Pancreas (tissue), 10 donors: ENCODE data around the gene URB2. TPM values are rescaled to one million over a fixed set of nuclear protein-coding genes. Genes with fewer than 3 reads are reported as not detected.
"Not testable (repeated sequence)": the region's sequence is repeated elsewhere in the genome, so short reads cannot be mapped to it uniquely, and the experiment has no call there.

Experiments
- ATAC-seq, 4 donors: fragments of 200-7000 bp; cut with Tn5 transposase; one replicate each; pipeline versions ENCODE4 v1.8.0 to v1.9.1; 2020; ENCODE audit warnings: mild to moderate bottlenecking in 4 of 4, moderate library complexity in 4 of 4
- DNase-seq, 6 donors: peaks; one replicate each; pipeline ENCODE4 v3.0.0-alpha.2; 2020
- FAIRE-seq: peaks from 2 replicates; lab custom pipeline; 2012; peaks lifted over from hg19 to GRCh38; lab: Jason Lieb, UNC
- H3K27ac ChIP-seq, 4 donors: fragments of 200-600 bp; sonication (generic); 1 replicate in 3 of 4; 2 replicates in 1 of 4; pipeline versions ENCODE4 v1.5.0 to v1.8.0; 2020
- H3K27me3 ChIP-seq, 4 donors: fragments of 200-600 bp; one replicate each; pipeline ENCODE4 v1.8.0; 2021
- H3K36me3 ChIP-seq, 3 donors: fragments of 200-600 bp; sonication (generic) in 1 of 3; one replicate each; pipeline versions ENCODE4 v1.5.0 to v1.8.0; 2020 to 2021
- H3K4me1 ChIP-seq, 3 donors: fragments of 200-600 bp; one replicate each; pipeline ENCODE4 v1.8.0; 2021
- H3K4me3 ChIP-seq, 4 donors: fragments of 200-600 bp; sonication (generic) in 2 of 4; one replicate each; pipeline versions ENCODE4 v1.5.0 to v1.8.0; 2020 to 2021
- H3K9me3 ChIP-seq, 4 donors: fragments of 200-600 bp; one replicate each; pipeline ENCODE4 v1.8.0; 2021
- WGBS, 2 donors: extraction: QIAGEN DNeasy Blood & Tissue Kit; methylation state at CpG; one replicate each; pipeline ENCODE4 v1.1.7; 2013; 5-methylcytosine and 5-hydroxymethylcytosine counted together
- intact Hi-C, 3 donors: fragments of 100-400 bp; cut with DNase I; formaldehyde crosslinking; loops; one replicate each; pipeline versions ENCODE4 v1.11.1 to v1.14.2; 2022
- polyA plus RNA-seq, 2 donors: library from polyadenylated mRNA; stranded (reverse); fragments of 200-250 nt; gene quantifications; one replicate each; pipeline ENCODE4 v1.2.3, GENCODE V29; 2013
- total RNA-seq, 6 donors: library from RNA; stranded (reverse); fragmentation: NEBNext Ultra II Directional in 4 of 6; extraction: Animal tissue kit (Norgen Biotek cat#: 25700) in 4 of 6; gene quantifications; one replicate each; pipeline versions ENCODE4 v1.2.1 to v1.2.4, GENCODE V29; 2021 to 2023
- TF ChIP-seq, protein P1 (sequence below), 4 donors: fragments of 200-600 bp; sonication (generic) in 3 of 4; IDR thresholded peaks; one replicate each; pipeline versions ENCODE4 v1.5.0 to v1.8.0; 2021; ENCODE audit warnings: antibody characterized with exemption in 4 of 4
- donor health status: healthy with polysubstance abuse.
- donor health status: DM: no; HTN: no; CAD: no; lungs with moderate emphysema.
- donor health status: DM: no; HTN: no; CAD: no.
- donor health status: control.
- donor health status: control.
- donor health status: Bipolar disorder and iron deficiency.
- donor health status: DM: yes; HTN: yes; CAD: no.
- donor health status: DM: no; HTN: no; CAD: no.
- donor health status: DM: no; HTN: no; CAD: no.
- donor health status: DM: yes; HTN: yes; CAD: no.

URB2 gene
- total and polyA plus RNA-seq, 8 donors, result 2.0 to 4.7 (median 3.0) TPM

DNA sequence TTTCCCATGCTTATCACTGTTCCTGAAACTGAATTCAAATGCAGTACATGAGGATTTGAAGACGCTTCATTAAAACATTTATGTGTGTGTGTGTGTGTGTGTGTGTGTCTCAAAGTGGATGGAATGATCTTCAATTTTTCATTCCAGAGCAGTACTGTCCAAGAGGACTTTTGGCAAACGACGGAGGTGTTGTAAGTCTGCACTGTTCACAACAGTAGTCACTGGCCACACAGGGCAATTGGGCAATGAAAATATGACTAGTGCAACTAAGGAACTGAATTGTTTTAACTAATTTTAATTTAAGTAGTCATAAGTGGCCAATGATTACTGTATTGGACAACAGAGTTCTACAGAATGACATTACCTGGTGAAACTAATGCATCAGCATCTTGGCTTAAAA, 5.2 kb upstream of the URB2 start:
- DNase-seq (no peak), FAIRE-seq (no peak), ATAC-seq (no peak)
- WGBS, 2 donors, result 74 to 79% methylated on average over 3 of the region's 3 CpGs
- intact Hi-C loops, result loop anchor here in 2 of 3 donors (10.0 kb wide), 1 partner anchor 66 kb away; the partner anchor contains the start of gene ABCB10 (in 2 of the 2)
- Histone ChIP-seq H3K36me3 (no peaks in the 10 kb centered on the region), H3K4me1 (peaks cover 0 to 11% (median 8%) of the 10 kb centered on the region in 3 donors), H3K27ac (no peak overlapping the region), H3K27me3 (no peaks in the 10 kb centered on the region), H3K4me3 (no peak overlapping the region), H3K9me3 (no peaks in the 10 kb centered on the region)
- TF ChIP-seq, protein P1, sequence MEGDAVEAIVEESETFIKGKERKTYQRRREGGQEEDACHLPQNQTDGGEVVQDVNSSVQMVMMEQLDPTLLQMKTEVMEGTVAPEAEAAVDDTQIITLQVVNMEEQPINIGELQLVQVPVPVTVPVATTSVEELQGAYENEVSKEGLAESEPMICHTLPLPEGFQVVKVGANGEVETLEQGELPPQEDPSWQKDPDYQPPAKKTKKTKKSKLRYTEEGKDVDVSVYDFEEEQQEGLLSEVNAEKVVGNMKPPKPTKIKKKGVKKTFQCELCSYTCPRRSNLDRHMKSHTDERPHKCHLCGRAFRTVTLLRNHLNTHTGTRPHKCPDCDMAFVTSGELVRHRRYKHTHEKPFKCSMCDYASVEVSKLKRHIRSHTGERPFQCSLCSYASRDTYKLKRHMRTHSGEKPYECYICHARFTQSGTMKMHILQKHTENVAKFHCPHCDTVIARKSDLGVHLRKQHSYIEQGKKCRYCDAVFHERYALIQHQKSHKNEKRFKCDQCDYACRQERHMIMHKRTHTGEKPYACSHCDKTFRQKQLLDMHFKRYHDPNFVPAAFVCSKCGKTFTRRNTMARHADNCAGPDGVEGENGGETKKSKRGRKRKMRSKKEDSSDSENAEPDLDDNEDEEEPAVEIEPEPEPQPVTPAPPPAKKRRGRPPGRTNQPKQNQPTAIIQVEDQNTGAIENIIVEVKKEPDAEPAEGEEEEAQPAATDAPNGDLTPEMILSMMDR (IDR thresholded peaks at IDR 0.05), result no peak

DNA sequence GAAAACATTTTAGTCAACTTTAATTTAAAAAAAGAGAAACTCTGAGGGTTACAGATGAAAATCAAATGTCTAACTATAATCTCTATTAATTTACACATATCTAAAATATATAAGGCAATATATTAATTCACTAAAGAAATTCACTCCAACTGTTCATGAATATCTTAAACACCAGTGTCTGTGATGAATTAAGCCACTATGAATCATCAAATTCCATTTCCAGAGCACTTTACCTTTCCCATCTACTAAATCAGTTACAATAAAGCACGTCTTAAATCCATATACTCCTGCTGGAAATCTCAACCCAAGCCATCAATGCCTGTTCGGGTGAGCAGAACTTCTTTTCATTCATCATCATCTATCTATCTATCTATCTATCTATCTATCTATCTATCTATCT, 4.4 kb upstream of the URB2 start:
- 94 to 96% methylated on average over 2 of the region's 2 CpGs for WGBS, 2 donors
- DNase-seq, result no peak

DNA sequence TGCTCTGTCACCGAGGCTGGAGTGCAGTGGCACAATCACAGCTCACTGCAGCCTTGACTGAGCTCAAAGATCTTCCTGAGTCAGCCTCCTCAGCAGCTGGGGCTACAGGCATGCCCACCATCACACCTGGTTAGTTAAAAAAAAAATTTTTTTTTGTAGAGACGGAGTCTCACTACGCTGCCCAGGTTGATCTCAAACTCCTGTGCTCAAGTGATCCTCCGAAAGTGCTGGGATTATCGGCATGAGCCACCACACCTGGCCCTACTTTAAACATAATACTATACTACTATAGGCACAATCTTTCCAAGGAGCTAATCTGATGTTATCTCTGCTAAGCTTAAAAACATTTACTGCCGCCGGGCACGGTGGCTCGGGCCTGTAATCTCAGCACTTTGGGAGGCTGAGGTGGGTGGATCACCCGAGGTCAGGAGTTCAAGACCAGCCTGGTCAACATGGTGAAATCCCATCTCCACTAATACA, 3.4 kb upstream of the URB2 start:
- H3K36me3 ChIP-seq, DNase-seq, FAIRE-seq, H3K9me3 ChIP-seq, H3K27ac ChIP-seq, H3K4me3 ChIP-seq, H3K27me3 ChIP-seq, ATAC-seq: not testable (repeated sequence)
- intact Hi-C loops, result loop anchor here in 2 of 3 donors (10.0 kb wide), 1 partner anchor 68 kb away; the partner anchor contains the start of gene ABCB10 (in 2 of the 2)
- peaks cover 0 to 21% (median 19%) of the 10 kb centered on the region in 3 donors for H3K4me1 ChIP-seq
- WGBS, 2 donors, result 64 to 70% methylated on average over 10 of the region's 10 CpGs

More for the DNA sequence above, 4.4 kb upstream of the URB2 start:
- H3K4me1 ChIP-seq, result peaks cover 0 to 11% (median 9%) of the 10 kb centered on the region in 3 donors
- H3K36me3 ChIP-seq, result no peaks in the 10 kb centered on the region
- TF ChIP-seq, protein P1 (IDR thresholded peaks at IDR 0.05), result no peak
- ATAC-seq, result no peak
- intact Hi-C loops, result loop anchor here in 2 of 3 donors (10.0 kb wide), 1 partner anchor 67 kb away; the partner anchor contains the start of gene ABCB10 (in 2 of the 2)
- FAIRE-seq, result no peak
- no peak overlapping the region for H3K4me3 ChIP-seq
- H3K27ac ChIP-seq, result no peak overlapping the region
- no peaks in the 10 kb centered on the region for H3K9me3 ChIP-seq
- no peaks in the 10 kb centered on the region for H3K27me3 ChIP-seq

DNA sequence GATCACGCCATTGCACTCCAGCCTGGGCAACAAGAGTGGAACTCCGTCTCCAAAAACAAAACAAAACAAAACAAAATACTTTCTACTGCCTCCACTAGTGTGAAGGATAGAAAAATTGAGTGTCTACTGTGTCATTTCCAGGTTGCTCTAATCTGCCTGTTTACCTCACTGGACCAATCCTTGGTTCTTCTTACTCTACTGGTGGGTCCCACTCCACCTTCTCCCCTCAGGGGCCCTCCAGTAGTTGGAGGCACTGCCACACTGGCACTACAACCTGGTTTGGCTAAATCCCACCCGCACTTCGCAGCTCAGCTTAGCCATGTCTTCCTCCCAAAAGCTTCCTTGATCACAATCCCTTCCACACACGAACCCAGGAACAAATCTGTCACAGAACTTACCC, 2.8 kb upstream of the URB2 start:
- TF ChIP-seq, protein P1 (IDR thresholded peaks at IDR 0.05), result no peak
- Histone ChIP-seq H3K36me3 (no peaks in the 10 kb centered on the region), H3K27ac (no peak overlapping the region), H3K4me3 (no peak overlapping the region), H3K9me3 (no peaks in the 10 kb centered on the region), H3K27me3 (no peaks in the 10 kb centered on the region), H3K4me1 (peaks cover 0 to 22% (median 21%) of the 10 kb centered on the region in 3 donors)
- 81 to 90% methylated on average over 5 of the region's 5 CpGs for WGBS, 2 donors
- DNase-seq (no peak), ATAC-seq (no peak), FAIRE-seq (no peak)
- intact Hi-C loops, result loop anchor here in 2 of 3 donors (10.0 kb wide), 1 partner anchor 68 kb away; the partner anchor contains the start of gene ABCB10 (in 2 of the 2)

DNA sequence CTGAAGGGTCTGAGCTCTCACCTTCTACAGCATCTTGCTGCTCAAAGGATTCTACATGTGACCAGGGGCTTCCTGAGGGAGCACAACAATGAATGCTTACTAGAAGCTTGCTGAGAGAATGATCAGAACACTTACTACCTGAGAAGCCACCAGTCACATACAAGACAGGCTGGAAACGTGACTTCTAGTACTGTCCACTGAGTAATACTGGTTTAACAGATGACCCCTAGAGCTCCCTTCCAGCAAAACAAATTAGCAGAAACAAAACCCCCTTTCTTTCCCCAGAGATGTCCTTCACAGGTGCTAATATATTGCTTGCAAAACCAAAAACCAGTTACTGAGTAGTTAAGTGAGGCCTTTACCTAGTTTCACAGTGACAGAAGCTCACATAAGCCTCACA, 2.2 kb upstream of the URB2 start:
- intact Hi-C loops, result loop anchor here in 2 of 3 donors (10.0 kb wide), 1 partner anchor 69 kb away; the partner anchor contains the start of gene ABCB10 (in 2 of the 2)
- WGBS, 2 donors, result 61 to 77% methylated on average over 1 of the region's 1 CpG
- no peak for ATAC-seq

More for the DNA sequence above, 2.2 kb upstream of the URB2 start:
- Histone ChIP-seq H3K27ac (no peak overlapping the region), H3K9me3 (no peaks in the 10 kb centered on the region), H3K36me3 (no peaks in the 10 kb centered on the region), H3K4me1 (peaks cover 0 to 22% (median 21%) of the 10 kb centered on the region in 3 donors), H3K27me3 (no peaks in the 10 kb centered on the region), H3K4me3 (no peak overlapping the region)
- DNase-seq, result no peak
- no peak for FAIRE-seq
- TF ChIP-seq, protein P1 (IDR thresholded peaks at IDR 0.05), result no peak
